Tibial nerve (tissue), 4 donors: ENCODE results near the gene SRRD. TPM values are rescaled to one million over a fixed set of nuclear protein-coding genes. Genes with fewer than 3 reads are reported as not detected.

ENCODE experiments used
- DNase-seq, 2 donors: peaks; one replicate each; pipeline ENCODE4 v3.0.0-alpha.2; 2019; ENCODE audit warnings: low spot score in 2 of 2
- H3K27ac ChIP-seq, 4 donors: fragments of 200-600 bp; sonication (generic) in 3 of 4; one replicate each; pipeline ENCODE4 v1.5.1; 2017 to 2019; ENCODE audit warnings: mild to moderate bottlenecking in 1 of 4
- H3K27me3 ChIP-seq, 2 donors: fragments of 200-600 bp; sonication (generic) in 1 of 2; one replicate each; pipeline versions ENCODE4 v1.5.1 to v1.6.0; 2017 to 2019
- H3K36me3 ChIP-seq, 3 donors: fragments of 200-600 bp; sonication (generic); one replicate each; pipeline ENCODE4 v1.5.1; 2018 to 2019
- H3K4me1 ChIP-seq, 4 donors: fragments of 200-600 bp; sonication (generic) in 3 of 4; one replicate each; pipeline ENCODE4 v1.5.1; 2017 to 2019
- H3K4me3 ChIP-seq, 4 donors: fragments of 200-600 bp; sonication (generic) in 3 of 4; one replicate each; pipeline ENCODE4 v1.5.1; 2017 to 2019; ENCODE audit warnings: mild to moderate bottlenecking in 1 of 4, moderate library complexity in 1 of 4
- H3K9me3 ChIP-seq, 4 donors: fragments of 200-600 bp; sonication (generic) in 3 of 4; one replicate each; pipeline ENCODE4 v1.5.1; 2017 to 2019
- CTCF ChIP-seq, 5 experiments: fragments of 200-600 bp in 3 of 5; fragments of 450-650 bp in 2 of 5; sonication (generic) in 3 of 5; IDR thresholded peaks; one replicate each; pipeline ENCODE4 v1.5.1; 2016 to 2019; ENCODE audit warnings: antibody characterized with exemption in 5 of 5, mild to moderate bottlenecking in 3 of 5, moderate library complexity in 2 of 5
- EP300 ChIP-seq, 2 donors: sonication (generic); formaldehyde crosslinking; IDR thresholded peaks; one replicate each; pipeline ENCODE4 v1.6.1; 2017; ENCODE audit warnings: antibody characterized with exemption in 2 of 2, mild to moderate bottlenecking in 1 of 2
- POLR2A ChIP-seq, 2 donors: fragments of 450-650 bp; IDR thresholded peaks; one replicate each; pipeline ENCODE4 v1.6.1; 2017; ENCODE audit warnings: antibody characterized with exemption in 2 of 2, mild to moderate bottlenecking in 2 of 2, moderate library complexity in 2 of 2
- WGBS, 2 donors: methylation state at CpG; one replicate each; pipeline ENCODE4 v1.1.5; 2018; 5-methylcytosine and 5-hydroxymethylcytosine counted together
- total RNA-seq, 4 donors: library from RNA; depleted of rRNA; stranded (reverse); fragments of >200 nt; gene quantifications; one replicate each; pipeline ENCODE4 v1.1.0, GENCODE V29; 2016

The SRRD gene
- total RNA-seq, 4 donors from 2014 or later: 9.0 to 17.7 (median 10.4) TPM

GRCh38 chr22:26457661-26458272 lies 25.9 kb upstream of the SRRD start:
- H3K27me3 ChIP-seq: no peaks in the 10 kb centered on the region
- 95 to 96% methylated on average over 26 of the region's 26 CpGs for WGBS, 2 donors

DNA sequence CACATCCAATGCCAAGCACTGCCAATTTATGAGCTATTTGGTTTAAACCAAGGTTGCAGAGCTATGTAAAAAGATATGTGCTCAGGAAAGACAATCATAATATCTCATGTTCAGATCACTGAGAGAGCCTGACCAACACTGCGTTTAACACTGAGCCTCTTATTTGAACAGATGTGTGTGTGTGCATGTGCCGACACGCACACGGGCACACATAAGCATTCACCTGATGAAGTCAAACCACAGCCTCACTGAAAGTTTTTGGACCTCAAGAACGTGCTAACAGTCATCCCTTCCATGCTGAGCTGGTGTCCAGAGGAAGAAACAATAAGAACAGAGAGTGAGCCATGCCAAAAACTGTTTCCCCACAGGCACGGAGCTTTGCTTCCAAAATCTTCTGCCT lies 23.5 kb upstream of the SRRD start:
- Histone ChIP-seq H3K27ac (no peak overlapping the region), H3K36me3 (peaks cover 0 to 87% (median 4%) of the 10 kb centered on the region in 3 donors), H3K4me3 (no peak overlapping the region), H3K4me1 (peaks cover 0 to 7% (median 0%) of the 10 kb centered on the region in 4 donors), H3K9me3 (no peaks in the 10 kb centered on the region), H3K27me3 (no peaks in the 10 kb centered on the region)
- no peak for TF ChIP-seq EP300 (IDR thresholded peaks at IDR 0.05)
- TF ChIP-seq CTCF (IDR thresholded peaks at IDR 0.05): no peak
- no peak for TF ChIP-seq POLR2A (IDR thresholded peaks at IDR 0.05)
- WGBS, 2 donors: 81 to 84% methylated on average over 6 of the region's 6 CpGs
- DNase-seq: no peak

More at GRCh38 chr22:26457661-26458272, 25.9 kb upstream of the SRRD start:
- H3K27ac ChIP-seq: no peak overlapping the region
- peaks cover 0 to 81% (median 4%) of the 10 kb centered on the region in 3 donors for H3K36me3 ChIP-seq
- no peaks in the 10 kb centered on the region for H3K4me1 ChIP-seq
- TF ChIP-seq EP300 (IDR thresholded peaks at IDR 0.05) (no peak), POLR2A (IDR thresholded peaks at IDR 0.05) (no peak), CTCF (IDR thresholded peaks at IDR 0.05) (no peak)
- no peak for DNase-seq
- no peak overlapping the region for H3K4me3 ChIP-seq
- H3K9me3 ChIP-seq: no peaks in the 10 kb centered on the region

- no peaks in the 10 kb centered on the region for H3K9me3 ChIP-seq
- no peaks in the 10 kb centered on the region for H3K27me3 ChIP-seq
- H3K4me3 ChIP-seq: no peak overlapping the region
- peaks cover 0 to 7% (median 0%) of the 10 kb centered on the region in 4 donors for H3K4me1 ChIP-seq
- 39 to 41% methylated on average over 3 of the region's 3 CpGs for WGBS, 2 donors
- no peak overlapping the region for H3K27ac ChIP-seq
- peaks cover 0 to 88% (median 1%) of the 10 kb centered on the region in 3 donors for H3K36me3 ChIP-seq
- TF ChIP-seq CTCF (IDR thresholded peaks at IDR 0.05) (peak; percentile 50 to 68 (median 58)), EP300 (IDR thresholded peaks at IDR 0.05) (no peak), POLR2A (IDR thresholded peaks at IDR 0.05) (no peak)
- DNase-seq: peak; percentile 32 to 71
Measured at GRCh38 chr22:26461188-26461810, 22.4 kb upstream of the SRRD start.

- WGBS, 2 donors: 86 to 87% methylated on average over 5 of the region's 5 CpGs
- TF ChIP-seq CTCF (IDR thresholded peaks at IDR 0.05) (no peak), EP300 (IDR thresholded peaks at IDR 0.05) (no peak), POLR2A (IDR thresholded peaks at IDR 0.05) (no peak)
- peaks cover 0 to 7% (median 0%) of the 10 kb centered on the region in 4 donors for H3K4me1 ChIP-seq
- no peaks in the 10 kb centered on the region for H3K9me3 ChIP-seq
- no peak for DNase-seq
- no peaks in the 10 kb centered on the region for H3K27me3 ChIP-seq
- H3K36me3 ChIP-seq: peaks cover 0 to 86% (median 3%) of the 10 kb centered on the region in 3 donors
- no peak overlapping the region for H3K4me3 ChIP-seq
- H3K27ac ChIP-seq: no peak overlapping the region
Measured at GRCh38 chr22:26462051-26462450, 21.6 kb upstream of the SRRD start.

DNA sequence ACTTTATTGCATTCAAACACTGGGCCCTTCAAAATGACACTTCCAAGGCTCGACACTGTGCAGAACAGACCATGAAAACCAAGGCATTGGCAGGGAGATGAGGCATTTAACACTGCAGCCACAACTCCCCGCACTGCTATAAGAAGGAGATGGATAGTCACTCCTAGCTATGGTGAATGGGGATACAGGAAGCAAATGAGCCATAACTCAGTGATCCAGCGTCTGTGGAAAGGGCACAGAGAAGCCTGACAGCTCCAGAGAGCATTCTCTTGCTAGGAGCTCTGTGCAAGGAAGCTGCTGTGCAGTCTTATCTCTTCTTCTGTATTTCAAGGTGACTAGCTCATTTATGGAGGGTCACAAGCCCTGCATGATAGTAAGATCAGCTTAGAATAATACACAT lies 21.0 kb upstream of the SRRD start:
- no peak for DNase-seq
- Histone ChIP-seq H3K4me3 (no peak overlapping the region), H3K4me1 (peaks cover 0 to 7% (median 0%) of the 10 kb centered on the region in 4 donors), H3K9me3 (no peaks in the 10 kb centered on the region), H3K27me3 (no peaks in the 10 kb centered on the region), H3K27ac (peak overlapping the region in 1 of 4 donors; percentile 49), H3K36me3 (peaks cover 0 to 86% (median 4%) of the 10 kb centered on the region in 3 donors)
- WGBS, 2 donors: 78 to 84% methylated on average over 3 of the region's 3 CpGs
- no peak for TF ChIP-seq EP300 (IDR thresholded peaks at IDR 0.05)
- TF ChIP-seq POLR2A (IDR thresholded peaks at IDR 0.05): no peak
- no peak for TF ChIP-seq CTCF (IDR thresholded peaks at IDR 0.05)
